K562 (cell line): ENCODE results near the gene PIGB. TPM values are rescaled to one million over a fixed set of nuclear protein-coding genes. Genes with fewer than 3 reads are reported as not detected.

Experiments used
- CGGBP1 ChIP-seq: fragments of 250-450 bp; sonication (Bioruptor Pico); IDR thresholded peaks from 2 replicates; pipeline ENCODE4 v1.9.0; 2021; ENCODE audit warnings: mild to moderate bottlenecking
- CTBP1 ChIP-seq: fragments of 450-650 bp; IDR thresholded peaks from 2 replicates; pipeline ENCODE4 v1.6.1; 2016; ENCODE audit warnings: borderline replicate concordance
- DACH1 ChIP-seq: fragments of 450-650 bp; IDR thresholded peaks from 2 replicates; pipeline ENCODE4 v1.6.1; 2018; ENCODE audit not compliant: partially characterized antibody
- DDX20 ChIP-seq: fragments of 450-650 bp; IDR thresholded peaks from 2 replicates; pipeline ENCODE4 v1.6.1; 2016; ENCODE audit warnings: missing genetic modification characterization, low read depth, mild to moderate bottlenecking, missing compliant biosample characterization, moderate library complexity
- E2F6 ChIP-seq, 2 experiments: IDR thresholded peaks; 2 replicates each; pipeline ENCODE4 v1.6.1; 2011; ENCODE audit warnings: borderline replicate concordance in 1 of 2, control low read depth in 1 of 2, low read depth in 1 of 2, low read length in 1 of 2, mild to moderate bottlenecking in 1 of 2, mixed read lengths in 1 of 2, moderate library complexity in 1 of 2; ENCODE audit not compliant: insufficient read depth in 1 of 2, insufficient read length in 1 of 2, poor library complexity in 1 of 2, severe bottlenecking in 1 of 2; ENCODE audit errors: extremely low read depth in 1 of 2
- ETS2 ChIP-seq: IDR thresholded peaks from 2 replicates; pipeline ENCODE4 v1.6.1; 2016; ENCODE audit warnings: borderline replicate concordance, missing genetic modification characterization, mild to moderate bottlenecking, moderate library complexity, missing compliant biosample characterization; ENCODE audit not compliant: poor library complexity, severe bottlenecking
- FOS ChIP-seq: IDR thresholded peaks from 3 replicates; pipeline ENCODE4 v1.6.1; 2011; ENCODE audit not compliant: insufficient read length; ENCODE audit errors: extremely low read depth
- FOXM1 ChIP-seq, 2 experiments: fragments of 450-650 bp in 1 of 2; sonication (generic) in 1 of 2; formaldehyde crosslinking in 1 of 2; IDR thresholded peaks; 2 replicates each; pipeline versions ENCODE4 v1.6.1 to v1.9.0; 2017 to 2022; ENCODE audit warnings: low read depth in 2 of 2, mild to moderate bottlenecking in 2 of 2, missing genetic modification reagents in 1 of 2, moderate library complexity in 1 of 2
- HDAC2 ChIP-seq: fragments of 450-650 bp; IDR thresholded peaks from 2 replicates; pipeline ENCODE4 v1.6.1; 2016; ENCODE audit warnings: mild to moderate bottlenecking
- HDAC8 ChIP-seq: fragments of 450-650 bp; IDR thresholded peaks from 2 replicates; pipeline ENCODE4 v1.6.1; 2016; ENCODE audit warnings: mild to moderate bottlenecking, missing genetic modification characterization, moderate library complexity, missing compliant biosample characterization
- HLTF ChIP-seq: fragments of 450-650 bp; IDR thresholded peaks from 2 replicates; pipeline ENCODE4 v1.6.1; 2016
- KHSRP ChIP-seq: fragments of 450-650 bp; IDR thresholded peaks from 2 replicates; pipeline ENCODE4 v1.6.1; 2017
- MBD2 ChIP-seq: sonication (generic); IDR thresholded peaks from 2 replicates; pipeline ENCODE4 v1.6.1; 2016; ENCODE audit warnings: low read depth, borderline replicate concordance
- MIER1 ChIP-seq: fragments of 450-650 bp; IDR thresholded peaks from 2 replicates; pipeline ENCODE4 v1.6.1; 2016; ENCODE audit warnings: antibody characterized with exemption, mild to moderate bottlenecking, low read depth
- NFE2 ChIP-seq: IDR thresholded peaks from 2 replicates; pipeline ENCODE4 v1.6.1; 2014; ENCODE audit warnings: antibody characterized with exemption, low read depth
- PML ChIP-seq: IDR thresholded peaks from 2 replicates; pipeline ENCODE4 v1.6.1; 2012; ENCODE audit warnings: low read length, inconsistent platforms
- POLR2A ChIP-seq: fragments of 450-650 bp; conservative IDR thresholded peaks from 2 replicates; pipeline ENCODE4 v1.6.1; 2016
- PPARD ChIP-seq: fragments of 250-450 bp; sonication (Bioruptor Pico); IDR thresholded peaks from 2 replicates; pipeline ENCODE4 v1.8.0; 2022; ENCODE audit warnings: inconsistent platforms, mild to moderate bottlenecking, moderate library complexity
- RB1 ChIP-seq: fragments of 450-650 bp; IDR thresholded peaks from 2 replicates; pipeline ENCODE4 v1.6.1; 2017; ENCODE audit warnings: low read depth, mild to moderate bottlenecking
- SMAD3 ChIP-seq: fragments of 450-650 bp; formaldehyde crosslinking; conservative IDR thresholded peaks from 2 replicates; pipeline ENCODE4 v1.4.0; 2020; ENCODE audit warnings: mild to moderate bottlenecking
- ZFP30 ChIP-seq: fragments of 250-450 bp; sonication (Bioruptor Pico); IDR thresholded peaks from 2 replicates; pipeline ENCODE4 v1.8.0; 2022; ENCODE audit warnings: moderate library complexity, mild to moderate bottlenecking, inconsistent platforms, borderline replicate concordance
- ZKSCAN3 ChIP-seq: fragments of 250-450 bp; sonication (Bioruptor Pico); IDR thresholded peaks from 2 replicates; pipeline ENCODE4 v1.4.0; 2020
- ZNF395 ChIP-seq: fragments of 200-800 bp; sonication (Bioruptor generic); IDR thresholded peaks from 2 replicates; pipeline ENCODE4 v1.6.1; 2017; ENCODE audit warnings: missing genetic modification characterization, missing compliant biosample characterization
- ZNF584 ChIP-seq: fragments of 200-800 bp; sonication (Bioruptor generic); IDR thresholded peaks from 2 replicates; pipeline ENCODE4 v1.6.1; 2016; ENCODE audit warnings: low read depth, mild to moderate bottlenecking, missing genetic modification characterization, missing compliant biosample characterization
- ZNF639 ChIP-seq, 2 experiments: fragments of 200-800 bp in 1 of 2; sonication (Bioruptor generic) in 1 of 2; sonication (generic) in 1 of 2; formaldehyde crosslinking in 1 of 2; IDR thresholded peaks in 1 of 2; conservative IDR thresholded peaks in 1 of 2; 2 replicates each; pipeline versions ENCODE4 v1.5.0 to v1.6.1; 2016 to 2020; ENCODE audit warnings: missing compliant biosample characterization in 1 of 2, missing genetic modification characterization in 1 of 2, missing genetic modification reagents in 1 of 2
- ZSCAN32 ChIP-seq: fragments of 450-650 bp; formaldehyde crosslinking; IDR thresholded peaks from 2 replicates; pipeline ENCODE4 v1.4.0; 2020; ENCODE audit warnings: mild to moderate bottlenecking, moderate library complexity
- polyA plus RNA-seq, 8 experiments: library from polyadenylated mRNA; depleted of rRNA in 4 of 8; stranded (reverse) in 5 of 8; unstranded in 3 of 8; fragments of >200 nt; fragmentation: Nextera tagmentation in 2 of 8; fragmentation: Illumina TruSeq in 1 of 8; extraction: Ambion mirVana in 2 of 8; extraction: Trizol in 1 of 8; gene quantifications; 2 replicates each; pipeline versions ENCODE4 v1.2.1 to v1.2.3, GENCODE V29; 2011 to 2014; ENCODE audit warnings: inconsistent platforms in 1 of 8, missing spikeins in 1 of 8
- total RNA-seq, 7 experiments: library from RNA; depleted of rRNA in 6 of 7; stranded (reverse); fragments of >200 nt in 6 of 7; fragmentation: Illumina TruSeq in 2 of 7; extraction: Trizol in 2 of 7; gene quantifications; 2 replicates each; pipeline versions ENCODE4 v1.2.1 to v1.2.3, GENCODE V29; 2011 to 2021; ENCODE audit warnings: low replicate concordance in 1 of 7

PIGB gene
- total and polyA plus RNA-seq, 9 of the 15 experiments (the other 6 are each of a cell fraction or from before 2014, with no cell fraction given): 9.9 to 32.3 (median 18.2) TPM

- no peak for TF ChIP-seq RB1
- no peak for TF ChIP-seq KHSRP
- peak in 1 of 2 experiments; percentile 36; a peak in 1 of 4 replicates for TF ChIP-seq ZNF639 (CRISPR knock-in tag; conservative IDR thresholded peaks at IDR 0.05 in 1 of 2, IDR thresholded peaks at IDR 0.05 in 1 of 2)
- no peak for TF ChIP-seq MIER1
- no peak for TF ChIP-seq ZNF395 (CRISPR knock-in tag)
- 0 out of 2 replicates have a peak, but pooled peaks have one; percentile 22 for TF ChIP-seq SMAD3 (CRISPR knock-in tag)
- TF ChIP-seq NFE2: peak; percentile 84
- TF ChIP-seq FOS: peak; percentile 58
- TF ChIP-seq FOXM1 (IDR thresholded peaks at IDR 0.05; ENCODE audit: low read depth): no peak
- TF ChIP-seq FOXM1 (CRISPR knock-in tag; IDR thresholded peaks at IDR 0.05; ENCODE audit: low read depth): no peak
- TF ChIP-seq CTBP1: peak; percentile 28; the same call in 1 of the 2 replicates
- TF ChIP-seq ZNF584: no peak
- TF ChIP-seq MBD2: peak; percentile 2; the same call in 1 of the 2 replicates
- peak; percentile 32 for TF ChIP-seq DACH1
- TF ChIP-seq ZKSCAN3: no peak
- TF ChIP-seq PPARD (CRISPR knock-in tag): no peak
- TF ChIP-seq E2F6 (IDR thresholded peaks at IDR 0.05; ENCODE audit: borderline replicate concordance in 1 of 2, extremely low read depth in 1 of 2, insufficient read depth in 1 of 2, insufficient read length in 1 of 2, low read depth in 1 of 2, low read length in 1 of 2, poor library complexity in 1 of 2, severe bottlenecking in 1 of 2): no peak
- TF ChIP-seq ZSCAN32: no peak
- no peak for TF ChIP-seq DDX20 (tag)
- TF ChIP-seq ZFP30 (CRISPR knock-in tag): no peak
- TF ChIP-seq HDAC2: 0 out of 2 replicates have a peak, but pooled peaks have one; percentile 36
- TF ChIP-seq CGGBP1: no peak
- TF ChIP-seq HLTF: no peak
- TF ChIP-seq ETS2 (tag): no peak
- TF ChIP-seq POLR2A: no peak
- TF ChIP-seq HDAC8 (tag): no peak
- TF ChIP-seq PML: peak; percentile 39; the same call in 1 of the 2 replicates
These were observed 36.7 kb upstream of the PIGB start (continued) for GRCh38 chr15:55282284-55282833.
